GM18520 (cell line): ENCODE results near the gene TSPAN13.

Source experiments
- ATAC-seq: cut with Tn5 transposase; IDR thresholded peaks from one replicate; pipeline ENCODE4 v1.9.1; 2021; ENCODE audit not compliant: unreplicated experiment

TSPAN13 gene

GRCh38 chr7:16753102-16753931, at the start of gene TSPAN13:
Gene TSPAN13, plus strand, starts transcription at chr7:16753755. Its CDS starts 213 bp downstream, at chr7:16753968.
- ATAC-seq, result peak; percentile 56

- ATAC-seq, result no peak
Measured at GRCh38 chr7:16708511-16708910, 45.0 kb upstream of the TSPAN13 start.

DNA sequence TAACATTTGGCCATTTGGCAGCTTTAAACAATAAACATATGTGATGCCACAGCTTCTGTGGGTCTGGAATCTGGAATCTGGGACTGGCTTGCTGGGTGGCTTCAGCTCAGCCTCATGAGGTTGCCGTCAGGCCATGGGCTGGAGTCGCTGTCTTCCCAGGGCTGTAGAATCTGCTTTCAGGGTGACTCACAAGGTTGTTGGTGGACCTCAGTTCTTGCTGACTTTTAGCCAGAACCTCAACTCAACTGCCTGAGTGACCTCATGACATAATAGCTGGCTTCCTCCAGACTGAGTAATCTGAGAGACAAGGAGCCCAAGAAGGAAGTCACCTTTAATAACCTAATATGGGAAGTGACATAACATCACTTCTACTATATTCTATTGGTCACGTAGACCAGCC, 44.6 kb upstream of the TSPAN13 start:
- ATAC-seq, result no peak

- no peak for ATAC-seq
Measured at GRCh38 chr7:16710651-16711050, 42.9 kb upstream of the TSPAN13 start.

GRCh38 chr7:16711730-16712129, 41.8 kb upstream of the TSPAN13 start:
- no peak for ATAC-seq

DNA sequence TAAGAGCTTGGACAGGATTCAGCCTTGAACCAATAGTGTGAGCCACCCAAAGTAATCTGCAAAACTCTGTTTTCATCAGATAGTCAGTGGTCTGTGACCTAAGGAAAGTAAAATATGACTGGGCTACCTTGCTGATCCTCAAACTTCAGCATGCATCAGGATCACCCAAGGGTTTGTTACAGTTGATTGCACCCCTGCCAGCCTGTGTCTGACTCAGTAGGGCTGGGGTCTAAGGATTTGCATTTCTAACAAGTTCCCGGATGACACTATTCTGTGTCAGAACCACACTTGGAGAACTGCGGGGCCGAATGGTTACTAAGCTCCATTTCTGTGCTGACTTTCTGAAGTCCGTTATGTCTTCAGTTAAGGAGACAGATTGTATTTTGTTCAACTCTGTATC, 40.6 kb upstream of the TSPAN13 start:
- no peak for ATAC-seq

DNA sequence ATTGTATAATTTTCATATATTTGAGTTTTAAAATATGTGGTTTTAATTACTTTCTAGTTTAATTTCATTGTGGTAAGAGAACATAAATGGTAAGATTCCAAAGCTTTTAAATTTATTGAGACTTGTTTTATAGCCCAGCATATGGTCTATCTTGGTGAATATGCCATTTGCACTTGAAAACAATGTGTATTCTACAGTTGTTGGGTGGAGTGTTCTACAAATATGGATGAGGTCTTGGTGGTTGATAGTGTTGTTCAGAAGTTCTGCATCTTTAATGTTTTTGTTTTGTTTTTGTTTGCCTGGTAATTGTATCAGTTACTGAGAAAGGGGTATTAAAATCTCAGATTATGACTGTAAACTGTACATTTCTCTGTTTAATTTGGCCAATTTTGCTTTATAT, 37.6 kb upstream of the TSPAN13 start:
- ATAC-seq, result no peak

DNA sequence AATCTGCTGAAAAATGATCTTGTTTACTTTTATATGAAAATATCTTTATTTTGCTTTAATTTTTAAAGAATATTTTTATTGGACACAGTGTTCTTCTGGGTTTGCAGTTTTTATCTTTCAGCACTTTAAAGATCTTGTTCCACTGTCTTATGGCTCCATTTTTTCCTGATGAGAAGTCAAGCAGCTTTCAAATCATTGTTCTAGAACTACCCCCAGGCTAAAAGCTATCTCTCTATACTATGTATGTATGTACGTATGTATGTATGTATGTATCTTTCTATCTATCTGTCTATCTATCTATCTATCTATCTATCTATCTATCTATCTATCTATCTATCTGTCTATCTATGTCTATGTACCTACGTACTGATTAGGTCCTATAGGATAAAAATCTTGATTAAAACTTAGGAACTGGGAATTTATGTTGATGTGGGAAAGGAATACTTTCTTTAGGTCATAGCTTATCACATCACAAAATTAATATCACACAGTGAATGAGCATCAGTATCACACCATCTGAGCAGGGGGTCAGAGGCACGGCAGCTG, 35.4 kb upstream of the TSPAN13 start:
- no peak for ATAC-seq

- ATAC-seq, result no peak
Measured at GRCh38 chr7:16719699-16720098, 33.9 kb upstream of the TSPAN13 start.

GRCh38 chr7:16721541-16721940, 32.0 kb upstream of the TSPAN13 start:
- no peak for ATAC-seq

GRCh38 chr7:16724344-16724743, 29.2 kb upstream of the TSPAN13 start:
- ATAC-seq, result no peak

- ATAC-seq, result no peak
Measured at GRCh38 chr7:16726189-16726588, 27.4 kb upstream of the TSPAN13 start.

DNA sequence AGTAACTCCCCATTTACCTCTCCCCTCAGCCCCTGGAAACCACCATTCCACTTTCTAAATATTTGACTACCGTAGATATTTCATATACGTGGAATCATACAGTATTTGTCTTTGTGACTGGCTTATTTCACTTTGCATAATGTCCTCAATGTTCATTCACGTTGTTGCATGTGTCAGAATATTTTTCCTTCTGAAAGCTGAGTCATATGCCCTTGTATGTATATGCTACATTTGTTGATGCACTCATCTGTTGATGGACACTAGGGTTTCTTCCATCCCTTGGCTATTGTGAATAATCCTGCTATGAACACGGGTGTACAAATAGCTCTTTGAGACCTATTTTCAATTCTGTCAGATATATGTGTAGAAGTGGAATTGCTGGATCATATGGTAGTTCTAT, 25.8 kb upstream of the TSPAN13 start:
- ATAC-seq, result no peak

- ATAC-seq, result no peak
Measured at GRCh38 chr7:16728811-16729210, 24.7 kb upstream of the TSPAN13 start.

DNA sequence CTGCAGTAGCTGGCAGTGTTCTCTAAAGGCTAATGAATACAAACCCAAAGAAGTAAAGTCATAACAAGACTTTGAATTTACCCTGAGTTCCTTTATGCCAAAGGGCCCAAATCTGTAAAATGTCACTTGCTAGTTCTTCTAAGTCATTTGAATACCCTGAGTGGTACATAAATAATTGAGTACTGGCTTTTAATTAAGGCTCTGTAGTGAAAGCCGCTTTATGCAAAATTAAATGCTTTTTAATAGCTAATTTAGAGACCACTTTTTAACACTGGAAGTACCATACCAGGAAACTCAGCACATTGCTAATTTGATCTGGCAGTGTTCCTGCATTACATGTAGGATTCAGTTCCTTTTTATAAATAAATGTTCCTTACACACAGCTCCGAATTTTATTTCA, 24.0 kb upstream of the TSPAN13 start:
- ATAC-seq, result no peak

DNA sequence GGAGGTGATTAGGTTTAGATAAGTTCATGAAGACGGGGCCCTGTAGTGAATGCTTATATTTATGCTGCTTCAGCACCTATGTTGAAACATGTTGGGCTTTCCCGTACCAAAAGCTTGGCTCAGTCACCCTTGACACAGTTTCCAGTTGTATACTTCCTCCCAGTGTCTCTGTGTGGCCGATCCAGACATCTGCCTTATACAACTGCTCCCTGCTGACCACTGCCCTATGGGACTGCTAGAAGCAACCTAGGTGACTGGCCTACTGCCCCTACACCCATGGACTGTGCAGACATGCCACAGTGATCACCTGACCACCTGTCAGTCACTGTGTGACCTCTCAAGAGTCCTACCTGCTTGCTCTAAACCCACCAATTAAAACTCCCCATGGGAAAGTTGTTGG, 22.6 kb upstream of the TSPAN13 start:
- no peak for ATAC-seq

DNA sequence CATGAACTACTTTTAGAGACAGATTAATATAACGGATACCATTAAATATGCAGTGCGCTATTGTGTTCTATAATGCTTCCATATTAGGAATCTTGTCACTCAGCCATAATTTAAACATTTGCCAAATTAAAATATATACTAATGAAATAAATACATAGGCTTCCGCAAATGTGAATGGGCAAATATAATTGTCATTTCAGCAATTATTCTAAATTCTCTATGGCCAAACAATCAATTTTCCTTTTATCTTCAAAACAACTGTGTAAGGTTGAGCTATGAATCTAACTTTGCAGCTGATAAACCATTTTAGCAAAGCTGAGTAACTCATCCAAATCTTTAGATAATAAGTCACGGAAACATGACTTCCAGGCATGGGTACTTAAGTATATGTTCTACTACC, 20.7 kb upstream of the TSPAN13 start:
- no peak for ATAC-seq

GRCh38 chr7:16734148-16734726, 19.3 kb upstream of the TSPAN13 start:
- ATAC-seq, result no peak

- no peak for ATAC-seq
Measured at GRCh38 chr7:16735020-16735419, 18.5 kb upstream of the TSPAN13 start.

GRCh38 chr7:16738011-16738688, 15.4 kb upstream of the TSPAN13 start:
- ATAC-seq, result no peak

GRCh38 chr7:16739863-16740622, 13.5 kb upstream of the TSPAN13 start:
- no peak for ATAC-seq
